ENCODE results near the gene KRT36. TPM values are rescaled to one million over a fixed set of nuclear protein-coding genes. Genes with fewer than 3 reads are reported as not detected.

Gene KRT36
- total and polyA plus RNA-seq, 10 donors = 0.20 to 2.7 (median 0.36) TPM; not detected in 1

DNA sequence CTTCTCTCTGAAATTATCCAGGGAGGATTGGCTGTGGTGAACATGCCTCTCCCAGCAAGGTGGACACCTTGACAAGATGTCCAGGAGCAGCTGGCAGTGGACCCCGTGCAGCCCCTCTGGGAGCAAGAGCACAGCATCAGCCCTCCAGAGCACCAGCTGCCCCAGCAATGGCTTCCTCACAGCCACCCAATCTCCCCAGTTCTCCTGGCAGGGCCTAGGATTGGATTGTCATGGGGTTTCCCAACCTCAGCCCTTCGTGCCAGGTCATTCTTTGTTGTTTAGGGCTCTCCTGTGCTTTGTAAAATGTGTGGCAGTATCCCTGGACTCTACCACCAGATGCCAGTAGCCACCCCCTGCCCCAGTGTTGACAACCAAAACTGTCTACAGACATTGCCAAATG lies 1.8 kb upstream of the KRT36 start:
- intact Hi-C loops (cut with DNase I; ENCODE audit: low total_unique reads) = no loop called here
- WGBS, 5 donors = 68 to 83% (median 72%) methylated on average over 2 of the region's 2 CpGs
- TF ChIP-seq, protein P1, sequence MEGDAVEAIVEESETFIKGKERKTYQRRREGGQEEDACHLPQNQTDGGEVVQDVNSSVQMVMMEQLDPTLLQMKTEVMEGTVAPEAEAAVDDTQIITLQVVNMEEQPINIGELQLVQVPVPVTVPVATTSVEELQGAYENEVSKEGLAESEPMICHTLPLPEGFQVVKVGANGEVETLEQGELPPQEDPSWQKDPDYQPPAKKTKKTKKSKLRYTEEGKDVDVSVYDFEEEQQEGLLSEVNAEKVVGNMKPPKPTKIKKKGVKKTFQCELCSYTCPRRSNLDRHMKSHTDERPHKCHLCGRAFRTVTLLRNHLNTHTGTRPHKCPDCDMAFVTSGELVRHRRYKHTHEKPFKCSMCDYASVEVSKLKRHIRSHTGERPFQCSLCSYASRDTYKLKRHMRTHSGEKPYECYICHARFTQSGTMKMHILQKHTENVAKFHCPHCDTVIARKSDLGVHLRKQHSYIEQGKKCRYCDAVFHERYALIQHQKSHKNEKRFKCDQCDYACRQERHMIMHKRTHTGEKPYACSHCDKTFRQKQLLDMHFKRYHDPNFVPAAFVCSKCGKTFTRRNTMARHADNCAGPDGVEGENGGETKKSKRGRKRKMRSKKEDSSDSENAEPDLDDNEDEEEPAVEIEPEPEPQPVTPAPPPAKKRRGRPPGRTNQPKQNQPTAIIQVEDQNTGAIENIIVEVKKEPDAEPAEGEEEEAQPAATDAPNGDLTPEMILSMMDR (IDR thresholded peaks at IDR 0.05 in 8 of 11, conservative IDR thresholded peaks at IDR 0.05 in 3 of 11) = no peak
- no peak for TF ChIP-seq POLR2A (IDR thresholded peaks at IDR 0.05)
- TF ChIP-seq POLR2AphosphoS5 (IDR thresholded peaks at IDR 0.05) = no peak
- no peaks in the 10 kb centered on the region for H3K9me3 ChIP-seq
- H3K4me3 ChIP-seq = no peak overlapping the region
- no peak for DNase-seq
- H3K27ac ChIP-seq = peak overlapping the region in 2 of 8 donors; percentile 48 to 67
- peaks cover 0 to 14% (median 0%) of the 10 kb centered on the region in 7 donors for H3K27me3 ChIP-seq (replicated peaks in 1 of 7)
- no peaks in the 10 kb centered on the region for H3K36me3 ChIP-seq
- H3K4me1 ChIP-seq = peaks cover 0 to 32% (median 14%) of the 10 kb centered on the region in 6 donors

DNA sequence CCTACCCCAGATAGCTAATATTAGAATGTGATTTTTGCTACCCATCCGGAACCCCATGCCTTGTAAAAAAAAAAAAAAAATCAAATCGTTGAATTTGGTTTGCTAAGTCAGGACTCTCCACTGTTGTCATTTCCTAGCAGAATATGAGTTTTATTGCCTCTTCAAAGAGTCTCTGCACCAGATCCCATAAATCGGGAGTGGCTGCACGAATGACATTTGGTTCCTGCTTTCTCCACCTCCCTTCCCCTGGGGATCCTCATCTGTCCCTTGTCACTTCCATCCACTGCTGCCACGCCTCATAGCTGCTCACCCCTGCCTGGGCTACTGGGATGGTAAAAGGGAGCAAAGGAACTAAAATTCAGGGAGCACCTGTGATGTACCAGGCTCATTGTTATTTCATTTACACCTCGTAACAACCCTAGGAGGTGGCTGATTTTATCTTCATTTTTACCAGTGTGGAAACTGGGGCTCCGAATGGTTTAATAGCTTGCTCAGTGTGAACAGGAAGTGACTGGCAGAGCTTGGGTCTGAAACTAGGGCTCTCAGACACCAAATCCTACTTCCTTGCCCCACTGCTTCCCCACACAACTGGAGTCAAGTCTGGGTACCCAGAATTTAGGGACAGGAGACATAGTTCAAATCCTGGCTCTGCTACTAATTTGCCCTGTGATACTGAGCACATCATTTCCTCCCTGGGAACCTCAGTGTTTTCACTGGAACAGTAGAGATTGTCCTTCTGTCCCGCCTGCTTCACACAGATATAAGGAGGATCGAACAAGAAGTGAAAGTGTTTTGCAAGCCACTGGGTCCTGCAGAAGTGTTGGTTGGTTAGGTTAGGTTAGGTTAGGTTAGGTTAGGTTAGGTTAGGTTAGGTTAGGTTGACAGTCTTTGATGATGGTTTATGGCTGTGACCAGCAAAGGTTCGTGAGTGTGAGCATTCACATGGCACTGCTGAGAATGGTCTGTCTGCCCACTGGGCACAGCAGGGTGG lies 585 bp upstream of the KRT36 start:
- H3K4me3 ChIP-seq = no peak overlapping the region
- H3K4me1 ChIP-seq = peaks cover 0 to 27% (median 12%) of the 10 kb centered on the region in 6 donors
- WGBS, 5 donors = 57 to 70% (median 66%) methylated on average over 10 of the region's 10 CpGs
- no peaks in the 10 kb centered on the region for H3K36me3 ChIP-seq
- H3K9me3 ChIP-seq = no peaks in the 10 kb centered on the region
- H3K27me3 ChIP-seq (replicated peaks in 1 of 7) = peaks cover 0 to 19% (median 0%) of the 10 kb centered on the region in 7 donors
- H3K27ac ChIP-seq = peak overlapping the region in 3 of 8 donors; percentile 4 to 54 (median 48)
- DNase-seq = no peak
- intact Hi-C loops (cut with DNase I; ENCODE audit: low total_unique reads) = no loop called here
- TF ChIP-seq POLR2A (IDR thresholded peaks at IDR 0.05) = no peak
- no peak for TF ChIP-seq POLR2AphosphoS5 (IDR thresholded peaks at IDR 0.05)
- TF ChIP-seq, protein P1 (IDR thresholded peaks at IDR 0.05 in 8 of 11, conservative IDR thresholded peaks at IDR 0.05 in 3 of 11) = no peak

DNA sequence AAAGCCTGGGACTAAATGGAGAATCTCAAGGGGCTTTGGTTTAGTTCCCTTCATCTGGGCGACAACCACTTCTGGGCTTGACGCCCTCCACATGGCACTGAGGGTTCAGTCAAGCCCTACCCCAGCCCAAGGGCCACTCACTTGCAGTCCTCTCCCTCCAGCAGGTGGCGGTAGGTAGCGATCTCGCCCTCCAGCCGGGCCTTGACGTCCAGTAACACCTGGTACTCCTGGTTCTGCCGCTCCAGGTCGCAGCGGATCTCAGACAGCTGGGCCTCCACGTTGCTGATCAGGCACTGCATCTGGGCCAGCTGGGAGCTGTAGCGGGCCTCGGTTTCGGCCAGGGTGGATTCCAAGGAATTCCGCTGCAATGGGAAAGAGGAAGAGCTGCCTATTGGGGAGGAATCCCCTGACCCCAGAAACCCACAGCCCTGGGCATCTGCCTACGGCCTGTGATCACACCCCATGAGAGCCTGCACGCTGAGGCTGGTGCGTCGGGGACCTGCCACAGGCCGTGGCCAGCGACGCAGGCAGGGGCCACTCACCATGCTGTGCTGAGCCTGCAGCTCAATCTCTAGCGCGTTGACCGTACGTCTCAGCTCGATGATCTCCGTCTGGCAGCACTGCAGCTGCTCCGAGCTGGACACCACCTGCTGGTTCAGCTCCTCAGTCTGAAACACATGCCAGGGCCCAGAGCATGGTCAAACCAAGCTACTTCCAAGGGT lies 2.7 kb downstream of the KRT36 start:
- no peaks in the 10 kb centered on the region for H3K9me3 ChIP-seq
- peaks cover 0 to 29% (median 4%) of the 10 kb centered on the region in 6 donors for H3K4me1 ChIP-seq
- H3K36me3 ChIP-seq = no peaks in the 10 kb centered on the region
- H3K27ac ChIP-seq = no peak overlapping the region
- H3K4me3 ChIP-seq = no peak overlapping the region
- no peak for TF ChIP-seq POLR2AphosphoS5 (IDR thresholded peaks at IDR 0.05)
- TF ChIP-seq, protein P1 (IDR thresholded peaks at IDR 0.05 in 8 of 11, conservative IDR thresholded peaks at IDR 0.05 in 3 of 11) = peak in 9 of 11 experiments; percentile 17 to 70 (median 46)
- intact Hi-C loops (cut with DNase I; ENCODE audit: low total_unique reads) = no loop called here
- peak; percentile 89 for DNase-seq
- WGBS, 5 donors = 63 to 81% (median 67%) methylated on average over 11 to 29 of the region's 29 CpGs
- peaks cover 0 to 19% (median 0%) of the 10 kb centered on the region in 7 donors for H3K27me3 ChIP-seq (replicated peaks in 1 of 7)

Data from spleen (tissue), 11 donors.